NCI-H2081 (cell line): ENCODE data around the gene NUMA1.

Experiments used
- DNase-seq, 2 experiments: peaks; one replicate each; lab custom pipeline; 2025; lab: John Stamatoyannopoulos, UW

NUMA1 gene

GRCh38 chr11:71962428-71963038 lies 117.8 kb downstream of the NUMA1 start:
- DNase-seq = no peak

GRCh38 chr11:71955898-71956456 lies 124.4 kb downstream of the NUMA1 start:
- DNase-seq = no peak
